ENCODE measurements around the gene WASHC2C.
"Not testable (repeated sequence)": the region's sequence is repeated elsewhere in the genome, so short reads cannot be mapped to it uniquely, and the experiment has no call there.

Gene WASHC2C, protein sequence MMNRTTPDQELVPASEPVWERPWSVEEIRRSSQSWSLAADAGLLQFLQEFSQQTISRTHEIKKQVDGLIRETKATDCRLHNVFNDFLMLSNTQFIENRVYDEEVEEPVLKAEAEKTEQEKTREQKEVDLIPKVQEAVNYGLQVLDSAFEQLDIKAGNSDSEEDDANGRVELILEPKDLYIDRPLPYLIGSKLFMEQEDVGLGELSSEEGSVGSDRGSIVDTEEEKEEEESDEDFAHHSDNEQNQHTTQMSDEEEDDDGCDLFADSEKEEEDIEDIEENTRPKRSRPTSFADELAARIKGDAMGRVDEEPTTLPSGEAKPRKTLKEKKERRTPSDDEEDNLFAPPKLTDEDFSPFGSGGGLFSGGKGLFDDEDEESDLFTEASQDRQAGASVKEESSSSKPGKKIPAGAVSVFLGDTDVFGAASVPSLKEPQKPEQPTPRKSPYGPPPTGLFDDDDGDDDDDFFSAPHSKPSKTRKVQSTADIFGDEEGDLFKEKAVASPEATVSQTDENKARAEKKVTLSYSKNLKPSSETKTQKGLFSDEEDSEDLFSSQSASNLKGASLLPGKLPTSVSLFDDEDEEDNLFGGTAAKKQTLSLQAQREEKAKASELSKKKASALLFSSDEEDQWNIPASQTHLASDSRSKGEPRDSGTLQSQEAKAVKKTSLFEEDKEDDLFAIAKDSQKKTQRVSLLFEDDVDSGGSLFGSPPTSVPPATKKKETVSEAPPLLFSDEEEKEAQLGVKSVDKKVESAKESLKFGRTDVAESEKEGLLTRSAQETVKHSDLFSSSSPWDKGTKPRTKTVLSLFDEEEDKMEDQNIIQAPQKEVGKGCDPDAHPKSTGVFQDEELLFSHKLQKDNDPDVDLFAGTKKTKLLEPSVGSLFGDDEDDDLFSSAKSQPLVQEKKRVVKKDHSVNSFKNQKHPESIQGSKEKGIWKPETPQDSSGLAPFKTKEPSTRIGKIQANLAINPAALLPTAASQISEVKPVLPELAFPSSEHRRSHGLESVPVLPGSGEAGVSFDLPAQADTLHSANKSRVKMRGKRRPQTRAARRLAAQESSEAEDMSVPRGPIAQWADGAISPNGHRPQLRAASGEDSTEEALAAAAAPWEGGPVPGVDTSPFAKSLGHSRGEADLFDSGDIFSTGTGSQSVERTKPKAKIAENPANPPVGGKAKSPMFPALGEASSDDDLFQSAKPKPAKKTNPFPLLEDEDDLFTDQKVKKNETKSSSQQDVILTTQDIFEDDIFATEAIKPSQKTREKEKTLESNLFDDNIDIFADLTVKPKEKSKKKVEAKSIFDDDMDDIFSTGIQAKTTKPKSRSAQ (N-terminal part only)

DNA sequence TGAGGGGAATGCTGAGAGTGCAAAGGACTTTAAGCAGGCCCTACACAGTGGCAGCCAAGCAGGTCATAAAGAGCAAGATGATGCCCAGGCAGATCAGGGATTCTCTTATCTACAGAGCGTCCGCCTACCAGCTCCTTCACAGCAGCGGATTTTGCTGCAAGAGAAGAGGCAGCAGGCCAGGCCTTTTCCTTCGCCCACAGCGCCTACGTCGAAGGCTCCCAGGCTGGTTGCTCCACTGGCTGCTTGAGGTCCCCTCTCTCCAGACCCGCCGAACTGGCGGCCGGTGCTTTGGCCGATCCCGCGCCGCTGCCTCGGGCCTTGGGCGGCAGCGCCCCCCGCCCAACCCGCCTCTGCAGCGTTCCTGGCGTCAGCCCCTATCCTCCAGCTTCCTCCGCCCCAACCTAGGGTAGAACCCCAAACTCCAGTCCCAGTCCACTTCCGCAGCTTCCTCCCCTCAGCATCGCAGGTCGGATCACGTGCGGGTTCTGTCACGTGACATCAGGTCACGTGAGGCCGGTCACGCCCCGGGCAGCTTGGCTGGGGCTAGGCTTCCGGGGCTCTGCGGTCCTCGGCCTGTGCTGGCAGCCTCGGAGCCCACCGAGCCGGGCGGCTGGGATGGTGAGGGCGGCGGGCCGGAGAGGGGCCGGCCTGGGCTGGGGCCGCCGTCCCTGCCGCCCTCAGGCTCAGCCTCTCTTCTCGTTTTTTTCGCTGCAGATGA lies at the start of gene WASHC2C:
Gene WASHC2C (plus strand): TSS at position 564 of the 718 bp plus-strand sequence. CDS start 52 bp downstream, at position 616.
- DNase-seq, result peak; percentile 98

DNA sequence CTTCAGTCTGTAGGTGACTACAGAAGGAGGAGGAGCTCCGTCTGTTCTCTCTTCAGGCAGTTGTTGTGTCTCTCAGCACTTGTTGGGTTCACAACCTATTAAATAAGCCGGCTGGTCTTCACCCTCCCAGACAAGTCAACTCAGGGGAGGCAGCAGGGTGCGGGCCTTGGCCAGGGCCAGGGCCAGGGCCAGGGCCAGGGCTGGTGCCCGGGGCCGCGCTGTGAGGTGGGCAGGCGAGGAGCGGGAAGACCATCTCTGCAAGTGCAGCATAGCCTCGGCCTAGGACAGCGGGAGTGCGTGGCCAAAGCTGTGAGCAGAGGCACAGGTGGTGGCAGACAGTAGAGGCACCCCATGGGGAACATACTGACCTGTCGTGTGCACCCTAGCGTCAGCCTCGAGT lies 48.6 kb upstream of the WASHC2C start:
- DNase-seq, result not testable (repeated sequence)

DNA sequence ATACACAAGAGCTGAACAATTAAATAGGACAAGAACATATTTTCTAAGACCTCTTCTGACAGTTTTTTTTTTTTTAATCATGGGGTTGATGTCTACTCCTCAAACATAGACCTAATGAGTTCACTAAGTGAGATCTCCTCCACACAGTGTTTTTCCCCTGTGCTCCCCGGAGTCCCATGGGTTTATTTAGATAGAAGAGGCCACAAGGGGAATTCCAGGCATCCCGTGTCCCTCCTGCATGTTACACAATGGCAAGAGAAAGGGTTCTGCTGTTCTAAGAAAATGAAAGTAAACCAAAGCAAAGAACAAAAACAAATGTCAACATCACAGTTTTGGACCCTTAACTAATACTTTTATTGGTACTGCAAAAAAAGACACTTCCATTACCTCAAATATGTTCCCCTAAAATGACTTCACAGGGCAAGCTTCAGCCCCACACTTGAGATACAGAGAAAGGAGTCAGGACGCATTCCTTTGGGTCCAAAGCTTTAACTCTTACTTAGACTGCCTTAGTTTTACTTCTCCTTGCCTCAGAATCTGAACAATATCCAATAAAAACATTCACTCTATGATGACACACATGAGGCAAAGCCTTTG lies 16.8 kb upstream of the WASHC2C start:
- DNase-seq, result not testable (repeated sequence)

GRCh38 chr10:45711223-45711622 lies 15.8 kb upstream of the WASHC2C start:
- not testable (repeated sequence) for DNase-seq

- not testable (repeated sequence) for DNase-seq
Measured at GRCh38 chr10:45717053-45717452, 10.0 kb upstream of the WASHC2C start.

- DNase-seq, result not testable (repeated sequence)
Measured at GRCh38 chr10:45717642-45718041, 9.4 kb upstream of the WASHC2C start.

DNA sequence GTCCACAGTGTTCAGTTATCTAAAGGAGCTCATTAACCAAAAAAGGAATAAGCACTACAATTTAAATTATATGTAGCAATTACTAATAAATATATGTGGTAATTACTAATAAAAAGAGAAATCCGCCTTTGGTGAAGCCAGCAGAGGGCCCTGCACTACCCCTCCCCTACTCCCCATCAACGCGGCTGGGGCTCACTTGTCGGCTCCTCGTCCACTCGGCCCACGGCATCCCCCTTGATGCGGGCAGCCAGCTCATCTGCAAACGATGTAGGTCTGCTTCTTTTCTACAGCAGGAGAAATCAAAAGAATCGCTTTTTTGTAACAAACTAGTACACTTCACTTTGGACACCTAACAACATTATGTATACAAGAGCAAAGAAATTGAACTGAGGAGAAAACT lies 5.6 kb upstream of the WASHC2C start:
- DNase-seq, result not testable (repeated sequence)

- DNase-seq, result not testable (repeated sequence)
Measured at GRCh38 chr10:45723851-45724250, 3.2 kb upstream of the WASHC2C start.

DNA sequence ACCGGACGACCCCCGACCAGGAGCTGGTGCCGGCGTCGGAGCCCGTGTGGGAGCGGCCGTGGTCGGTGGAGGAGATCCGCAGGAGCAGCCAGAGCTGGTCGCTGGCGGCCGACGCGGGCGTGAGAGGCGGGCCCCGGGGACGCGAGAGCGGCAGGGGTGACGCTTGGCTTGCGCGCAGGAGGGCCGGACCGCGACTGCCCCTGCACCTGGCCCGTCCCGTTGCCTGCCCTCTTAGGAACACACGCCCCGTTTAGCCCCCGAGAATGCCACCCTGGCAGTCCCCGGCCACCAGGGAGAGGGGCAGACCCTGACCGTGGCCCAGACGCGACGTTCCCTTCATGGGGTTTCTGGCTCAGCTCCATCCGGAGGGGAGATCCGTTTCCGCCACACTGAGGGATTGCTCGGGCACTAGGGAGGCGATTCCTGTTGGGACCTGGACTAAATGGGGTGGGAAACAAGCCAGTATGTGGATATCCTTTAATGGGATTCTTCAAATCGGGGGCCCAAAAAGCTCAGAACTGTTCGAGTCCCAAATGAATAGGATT lies 427 bp downstream of the WASHC2C start:
- DNase-seq, result not testable (repeated sequence)

GRCh38 chr10:45734449-45734848 lies 7.4 kb downstream of the WASHC2C start:
- not testable (repeated sequence) for DNase-seq

- not testable (repeated sequence) for DNase-seq
Measured at GRCh38 chr10:45734867-45735266, 7.8 kb downstream of the WASHC2C start.

DNA sequence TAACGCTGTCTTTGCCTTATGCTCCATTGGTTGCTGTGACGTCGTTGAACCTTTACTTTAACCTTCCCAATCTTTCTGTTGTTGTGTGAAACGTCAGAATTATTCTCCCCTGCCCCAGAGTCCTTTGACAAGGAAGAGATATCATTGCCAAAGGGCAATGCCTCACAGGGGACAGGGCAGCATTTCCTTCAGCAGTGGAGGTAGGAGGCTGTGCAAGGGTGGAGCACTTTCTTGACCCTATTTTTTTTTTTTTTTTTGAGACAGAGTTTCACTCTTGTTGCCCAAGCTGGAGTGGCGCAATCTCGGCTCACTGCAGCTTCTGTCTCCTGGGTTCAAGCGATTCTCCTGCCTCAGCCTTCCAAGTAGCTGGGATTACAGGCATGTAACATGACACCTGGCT lies 14.5 kb downstream of the WASHC2C start:
- DNase-seq, result not testable (repeated sequence)

DNA sequence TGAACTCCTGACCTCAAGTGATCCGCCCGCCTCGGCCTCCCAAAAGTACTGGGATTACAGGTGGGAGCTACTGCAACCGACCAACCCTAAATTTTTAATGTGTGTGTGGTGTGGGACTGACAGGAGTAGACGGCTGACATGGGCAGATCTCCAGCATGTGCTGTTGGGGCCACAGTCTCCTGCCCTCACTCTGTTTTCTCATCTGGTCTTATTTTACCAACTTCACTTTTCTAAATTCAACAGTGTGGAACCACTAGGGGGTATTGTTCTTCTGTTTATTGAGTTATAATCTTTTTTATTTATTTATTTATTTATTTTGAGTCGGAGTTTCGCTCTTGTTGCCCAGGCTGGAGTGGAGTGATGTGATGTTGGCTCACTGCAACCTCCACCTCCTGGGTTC lies 14.9 kb downstream of the WASHC2C start:
- not testable (repeated sequence) for DNase-seq

DNA sequence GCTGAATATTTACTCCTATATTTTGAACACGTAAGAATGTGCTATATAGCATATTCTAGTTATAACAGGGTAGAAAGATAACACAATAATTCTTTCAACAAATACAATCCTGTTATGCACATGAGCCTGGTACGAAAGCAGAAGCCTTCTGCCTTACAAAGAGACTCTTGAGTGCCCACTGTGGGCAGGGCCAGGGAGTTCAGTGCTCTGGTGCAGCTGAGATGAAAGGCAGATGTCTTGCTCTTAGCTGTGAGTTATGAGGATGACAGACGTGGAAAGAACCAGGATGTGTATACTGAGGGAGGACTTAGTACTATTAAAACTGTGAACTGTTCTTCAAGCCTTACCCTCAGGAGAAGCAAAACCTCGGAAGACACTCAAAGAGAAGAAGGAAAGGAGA lies 24.1 kb downstream of the WASHC2C start:
- DNase-seq, result not testable (repeated sequence)

DNA sequence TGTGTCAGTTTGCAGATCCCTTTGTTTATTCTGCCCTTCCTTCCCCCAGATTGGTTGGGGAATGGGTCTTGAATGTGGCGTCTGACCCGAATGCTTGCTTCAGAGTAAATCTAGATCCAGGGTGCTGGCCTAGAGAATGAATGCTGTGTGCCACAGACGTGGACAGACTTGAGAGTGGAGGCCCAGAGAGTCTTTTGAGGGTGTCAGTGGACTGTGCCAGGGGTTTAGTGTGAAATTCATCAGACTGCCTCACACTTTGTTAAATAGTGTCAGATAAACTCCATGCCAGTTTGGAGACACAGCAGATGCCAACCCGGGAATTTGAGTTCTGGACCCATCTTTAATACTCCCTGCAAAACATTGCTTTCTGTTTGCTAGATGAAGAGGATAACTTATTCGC lies 25.1 kb downstream of the WASHC2C start:
- not testable (repeated sequence) for DNase-seq

GRCh38 chr10:45753979-45754495 lies 27.0 kb downstream of the WASHC2C start:
- not testable (repeated sequence) for DNase-seq

DNA sequence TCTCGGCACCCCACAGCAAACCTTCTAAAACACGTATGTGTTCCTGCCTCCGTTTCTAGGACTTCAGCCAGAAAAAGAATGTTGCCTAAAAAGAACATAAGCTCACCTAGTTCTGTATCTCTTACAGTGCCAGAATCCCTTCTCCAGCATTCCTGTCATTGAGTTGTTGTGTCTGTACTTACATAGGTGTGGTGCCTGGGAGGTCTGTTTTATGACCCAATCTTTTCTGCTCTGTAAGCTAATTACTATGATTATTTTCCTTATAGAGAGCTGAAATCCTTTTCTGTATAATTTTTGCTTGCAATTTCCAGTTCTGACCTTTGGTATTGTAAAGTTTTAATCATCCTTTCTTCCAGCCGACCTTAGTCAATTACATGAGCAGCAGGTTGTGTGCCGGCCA lies 28.0 kb downstream of the WASHC2C start:
- DNase-seq, result not testable (repeated sequence)

GRCh38 chr10:45756065-45756464 lies 29.0 kb downstream of the WASHC2C start:
- not testable (repeated sequence) for DNase-seq

- DNase-seq, result not testable (repeated sequence)
Measured at GRCh38 chr10:45757661-45758396, 30.8 kb downstream of the WASHC2C start.

- DNase-seq, result not testable (repeated sequence)
Measured at GRCh38 chr10:45761622-45762021, 34.6 kb downstream of the WASHC2C start.
